Stimulated activated CD4-positive, alpha-beta T cell treated with anti-CD3 and anti-CD28 coated beads, Interleukin-12 subunit alpha, Interleukin-12 subunit beta, amount 100 ng/mL, for 48 hours (primary cell): Measurements from ENCODE around the gene ARMS2.

Experiments used
- DNase-seq, 3 donors: peaks; one replicate each; pipeline ENCODE4 v3.0.0-alpha.2; 2020; ENCODE audit warnings: low read depth in 2 of 3, low spot score in 1 of 3

The ARMS2 gene

GRCh38 chr10:122492999-122493481, 38.6 kb downstream of the ARMS2 start:
- no peak for DNase-seq

GRCh38 chr10:122493761-122494160, 39.3 kb downstream of the ARMS2 start:
- no peak for DNase-seq

- no peak for DNase-seq
Observed at GRCh38 chr10:122494173-122494820, 39.8 kb downstream of the ARMS2 start.

- DNase-seq: no peak
Observed at GRCh38 chr10:122494833-122495232, 40.4 kb downstream of the ARMS2 start.

- DNase-seq: no peak
Observed at GRCh38 chr10:122495406-122496340, 41.2 kb downstream of the ARMS2 start.

DNA sequence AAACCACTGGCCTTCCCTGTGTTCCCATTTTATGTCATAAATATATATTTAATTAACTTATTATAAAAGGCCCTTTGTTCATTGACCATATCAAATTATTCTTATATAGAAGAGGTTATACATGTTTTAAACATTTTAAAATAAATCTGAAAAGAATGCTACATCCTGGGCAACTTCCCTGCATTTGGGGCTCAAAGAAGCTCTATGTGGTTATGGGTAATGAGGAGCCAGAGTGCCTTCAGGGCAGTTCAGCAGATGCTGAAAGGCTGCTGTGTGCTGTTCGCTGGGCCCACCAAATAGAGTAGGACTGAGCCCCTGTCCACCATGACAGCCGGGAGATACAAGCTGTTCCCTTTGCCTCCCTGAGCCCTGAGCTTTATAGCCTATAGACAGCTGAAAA, 42.8 kb downstream of the ARMS2 start:
- DNase-seq: no peak

GRCh38 chr10:122498521-122498920, 44.1 kb downstream of the ARMS2 start:
- DNase-seq: no peak

DNA sequence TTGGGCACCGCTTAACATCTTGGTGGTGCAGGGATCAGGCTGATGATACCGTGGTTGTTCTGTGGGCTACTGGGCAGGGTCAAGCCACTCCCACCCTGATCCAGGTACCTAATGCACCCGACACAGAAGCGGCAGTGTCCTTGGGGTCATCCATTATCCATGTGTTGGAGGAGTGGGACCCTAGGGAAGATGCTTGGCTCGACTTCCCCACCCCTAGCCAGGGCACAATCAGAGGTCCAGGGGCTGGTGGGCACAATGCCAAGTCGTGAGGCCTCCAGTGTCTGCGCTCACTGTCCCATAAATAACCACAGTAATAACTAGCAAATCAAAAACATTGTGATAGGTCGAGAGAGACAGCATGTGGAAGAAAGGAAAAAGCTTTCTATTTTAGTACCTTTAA, 44.6 kb downstream of the ARMS2 start:
- DNase-seq: no peak

- DNase-seq: no peak
Observed at GRCh38 chr10:122499491-122499941, 45.1 kb downstream of the ARMS2 start.

DNA sequence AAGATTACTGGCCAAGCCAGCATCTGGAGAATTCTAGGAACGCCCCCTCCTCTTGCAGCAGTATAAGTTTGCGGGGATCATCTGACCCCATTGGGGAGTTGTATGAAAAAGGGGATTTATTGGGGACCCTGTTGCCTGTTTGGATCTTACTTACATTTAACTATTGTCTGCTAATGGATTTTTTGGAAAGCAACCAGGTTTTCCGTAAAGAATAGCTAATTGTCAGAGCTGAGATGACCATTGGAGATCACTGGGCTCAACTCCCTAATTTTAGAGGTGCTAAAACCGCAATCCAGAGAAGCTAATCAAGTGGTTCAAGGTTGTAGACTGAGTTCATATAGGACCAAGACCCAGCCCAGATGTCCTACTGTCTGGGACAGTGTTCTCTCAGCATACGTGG, 45.7 kb downstream of the ARMS2 start:
- DNase-seq: no peak

GRCh38 chr10:122500726-122501125, 46.3 kb downstream of the ARMS2 start:
- DNase-seq: no peak

GRCh38 chr10:122503012-122503411, 48.6 kb downstream of the ARMS2 start:
- DNase-seq: no peak

GRCh38 chr10:122503886-122504609, 49.6 kb downstream of the ARMS2 start:
- no peak for DNase-seq

GRCh38 chr10:122504610-122504950, 50.1 kb downstream of the ARMS2 start:
- no peak for DNase-seq

DNA sequence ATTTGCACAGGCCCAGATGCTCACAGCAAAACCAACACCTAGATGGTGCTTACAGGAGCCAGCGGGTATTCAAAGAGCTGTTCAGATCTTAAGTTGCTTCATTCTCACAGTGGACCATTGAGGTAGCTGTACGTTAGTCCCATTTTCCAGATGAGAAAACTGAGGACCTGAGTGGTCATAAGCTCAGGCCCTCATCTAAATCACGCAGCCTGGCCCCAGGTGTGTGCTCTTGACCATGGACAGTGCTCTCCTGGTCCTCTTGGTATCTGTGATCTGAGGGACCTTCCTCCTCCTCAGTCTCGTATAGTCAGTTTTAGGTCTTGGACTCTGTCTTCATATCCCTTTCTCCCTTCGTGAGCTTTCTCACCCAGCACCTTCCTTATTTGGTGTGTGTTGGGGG, 50.6 kb downstream of the ARMS2 start:
- DNase-seq: no peak

DNA sequence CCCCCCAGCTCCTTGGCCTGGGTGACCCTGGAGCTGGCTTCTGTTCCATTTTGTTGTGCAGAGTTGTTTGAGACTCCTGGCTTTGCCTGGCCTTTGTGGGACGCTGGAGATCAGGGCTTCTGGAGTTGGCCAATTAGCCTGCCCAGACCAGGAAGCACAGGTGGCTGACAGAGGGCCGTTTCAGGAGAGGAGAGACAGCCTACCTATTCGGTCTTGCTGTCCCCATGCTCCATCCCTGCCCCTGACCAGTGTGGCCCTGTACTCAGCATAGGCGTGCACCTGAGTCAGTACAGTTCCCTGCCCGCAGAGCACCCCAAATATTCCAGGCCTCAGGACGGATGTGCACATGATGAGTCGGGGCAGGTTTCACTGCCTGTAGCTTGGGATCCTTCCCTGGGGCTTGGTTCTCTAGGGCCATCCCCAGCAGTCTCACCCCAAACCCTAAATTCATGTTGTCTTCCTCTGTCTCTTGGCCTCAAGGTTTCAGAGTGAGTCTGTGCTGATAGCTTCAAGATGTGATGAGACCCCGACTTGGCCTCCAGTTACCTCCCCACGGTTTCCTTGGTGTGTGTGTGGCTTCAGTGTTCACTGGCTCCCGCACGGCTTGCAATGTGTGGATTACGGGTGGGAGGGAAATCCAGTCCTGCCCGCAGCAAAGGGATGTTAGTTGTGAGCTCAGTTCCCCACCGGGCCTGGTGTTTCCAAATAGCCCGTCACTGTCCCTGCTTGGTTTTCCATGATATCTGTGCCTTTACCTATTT, 51.6 kb downstream of the ARMS2 start:
- no peak for DNase-seq
